Lower leg skin (tissue), 4 donors: ENCODE results near the gene POP4. TPM values are rescaled to one million over a fixed set of nuclear protein-coding genes. Genes with fewer than 3 reads are reported as not detected.

ENCODE experiments used
- DNase-seq, 2 donors: peaks; one replicate each; pipeline ENCODE4 v3.0.0-alpha.2; 2019; ENCODE audit warnings: low spot score in 2 of 2
- H3K4me3 ChIP-seq: fragments of 200-600 bp; sonication (generic); 2 replicates; pipeline ENCODE4 v1.5.1; 2017; ENCODE audit warnings: mild to moderate bottlenecking, low read depth; ENCODE audit not compliant: poor library complexity, severe bottlenecking
- CTCF ChIP-seq, 3 donors: fragments of 450-650 bp; IDR thresholded peaks; one replicate each; pipeline ENCODE4 v1.5.1; 2016; ENCODE audit warnings: antibody characterized with exemption in 3 of 3, mild to moderate bottlenecking in 3 of 3, moderate library complexity in 2 of 3
- POLR2A ChIP-seq, 2 donors: fragments of 450-650 bp; IDR thresholded peaks; one replicate each; pipeline ENCODE4 v1.6.1; 2016 to 2017; ENCODE audit warnings: antibody characterized with exemption in 2 of 2, mild to moderate bottlenecking in 1 of 2, moderate library complexity in 1 of 2
- WGBS, 2 donors: methylation state at CpG; one replicate each; pipeline ENCODE4 v1.1.5; 2018; 5-methylcytosine and 5-hydroxymethylcytosine counted together
- intact Hi-C: fragments of 100-400 bp; cut with DNase I; formaldehyde crosslinking; loops from one replicate; pipeline ENCODE4 v1.15.0; 2023; ENCODE audit warnings: low total_unique reads
- total RNA-seq, 4 donors: library from RNA; depleted of rRNA; stranded (reverse); fragments of >200 nt; gene quantifications; one replicate each; pipeline ENCODE4 v1.1.0, GENCODE V29; 2016

Gene POP4
- total RNA-seq, 4 donors from 2014 or later: 33.6 to 53.4 (median 46.4) TPM

DNA sequence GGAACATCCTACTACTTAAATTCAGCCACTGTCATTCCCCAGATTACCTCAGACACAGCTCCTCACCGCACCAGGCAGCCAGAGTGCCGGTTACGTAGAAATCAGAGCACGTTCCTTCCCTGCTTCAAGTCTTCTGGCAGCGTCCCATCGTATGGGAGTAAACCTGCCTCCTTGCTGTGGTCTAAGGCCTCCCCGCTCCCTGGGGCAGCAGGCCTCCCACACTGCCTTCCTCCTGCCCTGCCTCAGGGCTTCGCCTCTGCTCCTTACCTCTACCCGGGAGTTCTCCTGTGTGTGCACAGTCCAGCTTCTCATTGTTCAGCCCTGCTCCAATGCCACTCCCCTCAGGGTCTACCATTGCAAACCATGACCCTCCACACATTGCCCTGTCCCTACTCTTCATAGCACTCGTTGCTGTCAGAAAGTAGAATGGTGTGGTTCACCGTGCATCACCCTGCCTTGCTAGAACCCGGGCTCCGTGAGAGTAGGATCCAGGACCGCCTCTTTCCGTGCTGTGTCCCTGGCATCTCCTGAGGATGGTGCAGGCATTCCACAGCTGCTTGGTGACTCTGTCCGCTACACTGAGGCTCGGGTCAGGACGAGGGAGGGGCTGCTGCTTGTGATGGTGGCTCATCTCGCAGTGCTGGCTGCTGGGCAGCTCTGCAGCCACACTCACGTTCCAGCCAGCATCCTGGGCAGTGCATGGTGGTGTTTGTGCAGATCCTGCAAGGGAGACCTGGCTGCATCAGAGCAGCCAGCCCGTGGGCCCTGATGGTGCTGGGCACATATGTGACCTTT is 6.9 kb downstream of the POP4 start:
- TF ChIP-seq CTCF (IDR thresholded peaks at IDR 0.05) (no peak), POLR2A (IDR thresholded peaks at IDR 0.05) (no peak)
- 86 to 87% methylated on average over 19 of the region's 21 CpGs for WGBS, 2 donors
- intact Hi-C loops: loop anchor here (5.0 kb wide), 1 partner anchor 104 kb away; the partner anchor contains the start of gene C19orf12
- no peak overlapping the region for H3K4me3 ChIP-seq
- DNase-seq: no peak

DNA sequence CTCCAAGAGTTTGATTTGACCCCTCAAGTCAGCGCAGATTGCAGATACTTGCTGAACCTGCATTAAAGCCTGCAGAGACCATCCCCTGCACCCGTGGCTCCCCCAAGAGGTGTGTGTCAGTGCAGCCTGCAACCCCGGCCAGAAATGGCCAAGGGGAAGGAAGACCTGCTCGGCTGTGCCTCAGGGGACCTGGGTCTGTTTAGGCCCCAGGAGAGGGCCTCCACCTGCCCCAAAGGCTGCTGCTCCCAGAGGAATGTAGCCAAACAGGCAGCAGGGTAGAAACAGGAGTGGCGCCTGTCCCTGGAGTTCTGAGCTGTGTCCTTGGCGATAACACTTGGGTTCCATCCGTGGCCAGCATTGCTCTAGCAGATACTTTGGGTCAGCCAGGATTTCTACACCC is 8.0 kb downstream of the POP4 start:
- DNase-seq: no peak
- H3K4me3 ChIP-seq: no peak overlapping the region
- WGBS, 2 donors: 81 to 83% methylated on average over 7 of the region's 7 CpGs
- intact Hi-C loops: loop anchor here (5.0 kb wide), 1 partner anchor 103 kb away; the partner anchor contains the start of gene C19orf12
- TF ChIP-seq POLR2A (IDR thresholded peaks at IDR 0.05): no peak
- TF ChIP-seq CTCF (IDR thresholded peaks at IDR 0.05): no peak

DNA sequence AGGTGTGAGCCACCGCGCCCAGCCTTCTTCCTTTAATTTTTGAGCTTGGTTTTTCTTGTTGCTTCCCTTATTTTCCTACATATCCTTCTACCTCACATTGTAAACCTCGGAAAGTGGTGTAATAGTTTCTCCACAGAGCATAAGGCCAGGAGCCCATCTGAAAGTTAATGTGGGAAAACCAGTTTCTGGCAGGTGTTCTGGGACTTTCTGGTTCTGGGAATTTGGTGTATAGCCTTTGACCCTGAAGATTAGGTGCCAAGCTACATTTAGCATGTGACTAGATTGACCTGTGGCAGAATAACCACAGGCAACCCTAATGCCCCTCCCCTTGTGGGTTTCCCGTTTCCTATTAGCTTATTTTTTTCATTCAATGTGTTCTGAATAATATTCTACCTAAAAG is 8.7 kb downstream of the POP4 start:
- H3K4me3 ChIP-seq: no peak overlapping the region
- TF ChIP-seq POLR2A (IDR thresholded peaks at IDR 0.05): no peak
- no peak for TF ChIP-seq CTCF (IDR thresholded peaks at IDR 0.05)
- 90 to 94% methylated on average over 4 of the region's 4 CpGs for WGBS, 2 donors
- intact Hi-C loops: loop anchor here (5.0 kb wide), 1 partner anchor 103 kb away; the partner anchor contains the start of gene C19orf12
- no peak for DNase-seq

GRCh38 chr19:29615891-29616425 is 9.9 kb downstream of the POP4 start:
- 81% methylated on average over 10 of the region's 10 CpGs for WGBS, 2 donors
- intact Hi-C loops: no loop called here
- no peak overlapping the region for H3K4me3 ChIP-seq
- no peak for DNase-seq
- TF ChIP-seq POLR2A (IDR thresholded peaks at IDR 0.05): no peak
- no peak for TF ChIP-seq CTCF (IDR thresholded peaks at IDR 0.05)

GRCh38 chr19:29616541-29616940 is 10.5 kb downstream of the POP4 start:
- DNase-seq: no peak
- 81 to 84% methylated on average over 16 of the region's 16 CpGs for WGBS, 2 donors
- TF ChIP-seq CTCF (IDR thresholded peaks at IDR 0.05) (no peak), POLR2A (IDR thresholded peaks at IDR 0.05) (no peak)
- H3K4me3 ChIP-seq: no peak overlapping the region
- intact Hi-C loops: no loop called here
